Measurements from ENCODE around the gene SLC25A44. TPM values are rescaled to one million over a fixed set of nuclear protein-coding genes. Genes with fewer than 3 reads are reported as not detected.
"Not testable (repeated sequence)": the region's sequence is repeated elsewhere in the genome, so short reads cannot be mapped to it uniquely, and the experiment has no call there.

SLC25A44 gene
- total RNA-seq, 2 experiments from 2014 or later: 27.7 to 36.3 TPM

- H3K36me3 Mint-ChIP-seq (ENCODE audit: low read depth): peaks cover 23% of the 10 kb centered on the region
- no peak overlapping the region for H3K4me3 Mint-ChIP-seq
- POLR2A ChIA-PET: no interaction called here
- peaks cover 5% of the 10 kb centered on the region for H3K4me1 Mint-ChIP-seq
- H3K9me3 Mint-ChIP-seq: peaks cover 2% of the 10 kb centered on the region
- H3K27ac Mint-ChIP-seq: no peak overlapping the region
- CTCF ChIA-PET: no interaction called here
- H3K27me3 Mint-ChIP-seq: no peaks in the 10 kb centered on the region
- DNase-seq: no peak
These were observed 26.4 kb upstream of the SLC25A44 start for GRCh38 chr1:156167536-156167935.

GRCh38 chr1:156172696-156173470 is 21.0 kb upstream of the SLC25A44 start:
- no peak for DNase-seq
- Mint-ChIP-seq H3K27ac (no peak overlapping the region), H3K4me1 (peaks cover 5% of the 10 kb centered on the region), H3K27me3 (no peaks in the 10 kb centered on the region), H3K36me3 (ENCODE audit: low read depth) (peaks cover 8% of the 10 kb centered on the region), H3K4me3 (no peak overlapping the region), H3K9me3 (no peaks in the 10 kb centered on the region)
- ChIA-PET CTCF (interaction anchor here (1.2 kb wide), 1 partner anchor 25 kb away, joined by 3 read pairs; no protein-coding TSS in a partner anchor), POLR2A (interaction anchor here (1.0 to 1.9 kb wide), 2 partner anchors 40 to 110 kb away, joined by 4 to 5 read pairs; partner anchors contain the start of genes PMF1 and SMG5)

- no peaks in the 10 kb centered on the region for H3K9me3 Mint-ChIP-seq
- CTCF ChIA-PET: no interaction called here
- DNase-seq: no peak
- no peaks in the 10 kb centered on the region for H3K27me3 Mint-ChIP-seq
- H3K36me3 Mint-ChIP-seq (ENCODE audit: low read depth): peaks cover 4% of the 10 kb centered on the region
- H3K4me3 Mint-ChIP-seq: no peak overlapping the region
- no peak overlapping the region for H3K27ac Mint-ChIP-seq
- POLR2A ChIA-PET: no interaction called here
- H3K4me1 Mint-ChIP-seq: peaks cover 10% of the 10 kb centered on the region
These were observed 17.2 kb upstream of the SLC25A44 start for GRCh38 chr1:156176610-156177210.

- no peak for DNase-seq
- H3K27me3 Mint-ChIP-seq: no peaks in the 10 kb centered on the region
- no peaks in the 10 kb centered on the region for H3K9me3 Mint-ChIP-seq
- peaks cover 9% of the 10 kb centered on the region for H3K4me1 Mint-ChIP-seq
- H3K27ac Mint-ChIP-seq: no peak overlapping the region
- H3K36me3 Mint-ChIP-seq (ENCODE audit: low read depth): peaks cover 4% of the 10 kb centered on the region
- ChIA-PET POLR2A (no interaction called here), CTCF (interaction anchor here (0.6 kb wide), 1 partner anchor 817 kb away, joined by 6 read pairs; no protein-coding TSS in a partner anchor)
- H3K4me3 Mint-ChIP-seq: no peak overlapping the region
These were observed 15.8 kb upstream of the SLC25A44 start for GRCh38 chr1:156177919-156178654.

- Mint-ChIP-seq H3K36me3 (ENCODE audit: low read depth) (peaks cover 2% of the 10 kb centered on the region), H3K4me3 (no peak overlapping the region), H3K27ac (no peak overlapping the region), H3K4me1 (peaks cover 6% of the 10 kb centered on the region), H3K9me3 (no peaks in the 10 kb centered on the region), H3K27me3 (no peaks in the 10 kb centered on the region)
- POLR2A ChIA-PET: no interaction called here
- no peak for DNase-seq
- CTCF ChIA-PET: no interaction called here
These were observed 13.4 kb upstream of the SLC25A44 start for GRCh38 chr1:156180471-156180870.

GRCh38 chr1:156181391-156181924 is 12.4 kb upstream of the SLC25A44 start:
- H3K36me3 Mint-ChIP-seq (ENCODE audit: low read depth); H3K9me3 Mint-ChIP-seq; DNase-seq; H3K4me3 Mint-ChIP-seq; H3K27ac Mint-ChIP-seq; CTCF ChIA-PET; POLR2A ChIA-PET; H3K27me3 Mint-ChIP-seq; H3K4me1 Mint-ChIP-seq: not testable (repeated sequence)

GRCh38 chr1:156182010-156182779 is 11.7 kb upstream of the SLC25A44 start:
- H3K27ac Mint-ChIP-seq; H3K4me3 Mint-ChIP-seq; CTCF ChIA-PET; H3K36me3 Mint-ChIP-seq (ENCODE audit: low read depth); POLR2A ChIA-PET; H3K27me3 Mint-ChIP-seq; DNase-seq; H3K4me1 Mint-ChIP-seq; H3K9me3 Mint-ChIP-seq: not testable (repeated sequence)

- DNase-seq; H3K36me3 Mint-ChIP-seq (ENCODE audit: low read depth); H3K4me1 Mint-ChIP-seq; H3K9me3 Mint-ChIP-seq; H3K27ac Mint-ChIP-seq; H3K4me3 Mint-ChIP-seq; POLR2A ChIA-PET; H3K27me3 Mint-ChIP-seq: not testable (repeated sequence)
- CTCF ChIA-PET: interaction anchor here (1.2 kb wide), 1 partner anchor 89 kb away, joined by 3 read pairs; no protein-coding TSS in a partner anchor
These were observed 7.3 kb upstream of the SLC25A44 start for GRCh38 chr1:156186347-156187177.

- DNase-seq; H3K27me3 Mint-ChIP-seq; H3K4me3 Mint-ChIP-seq; CTCF ChIA-PET; H3K27ac Mint-ChIP-seq; POLR2A ChIA-PET; H3K36me3 Mint-ChIP-seq (ENCODE audit: low read depth); H3K9me3 Mint-ChIP-seq: not testable (repeated sequence)
- H3K4me1 Mint-ChIP-seq: peaks cover 27% of the 10 kb centered on the region
These were observed 3.6 kb upstream of the SLC25A44 start for GRCh38 chr1:156190265-156190664.

GRCh38 chr1:156191292-156191964 is 2.5 kb upstream of the SLC25A44 start:
- Mint-ChIP-seq H3K4me1 (peaks cover 38% of the 10 kb centered on the region), H3K4me3 (no peak overlapping the region), H3K36me3 (ENCODE audit: low read depth) (peaks cover 18% of the 10 kb centered on the region), H3K27me3 (no peaks in the 10 kb centered on the region), H3K27ac (no peak overlapping the region), H3K9me3 (peaks cover 2% of the 10 kb centered on the region)
- DNase-seq: no peak
- CTCF ChIA-PET: interaction anchor here (0.7 to 1.3 kb wide), 2 partner anchors 22 to 48 kb away, joined by 3 read pairs; partner anchors contain the start of gene PMF1
- POLR2A ChIA-PET: interaction anchor here (0.9 to 1.3 kb wide), 2 partner anchors 21 to 27 kb away, joined by 3 to 4 read pairs; partner anchors contain the start of gene PMF1

GRCh38 chr1:156193208-156193487 is 756 bp upstream of the SLC25A44 start:
- peaks cover 53% of the 10 kb centered on the region for H3K4me1 Mint-ChIP-seq

More at GRCh38 chr1:156193208-156193487, 756 bp upstream of the SLC25A44 start:
- ChIA-PET POLR2A (interaction anchor here (0.8 to 9.3 kb wide), 18 partner anchors 9 to 336 kb away, joined by 3 to 156 read pairs (median 4); partner anchors contain the start of genes CCT3, GON4L, PMF1 and SEMA4A), CTCF (interaction anchor here (0.7 to 2.9 kb wide), 5 partner anchors 20 to 227 kb away, joined by 3 to 32 read pairs (median 3); partner anchors contain the start of gene PMF1)
- no peak for DNase-seq
- no peaks in the 10 kb centered on the region for H3K27me3 Mint-ChIP-seq
- peaks cover 27% of the 10 kb centered on the region for H3K36me3 Mint-ChIP-seq (ENCODE audit: low read depth)
- H3K4me3 Mint-ChIP-seq: peak overlapping the region; percentile 85
- peak overlapping the region; percentile 73 for H3K27ac Mint-ChIP-seq
- H3K9me3 Mint-ChIP-seq: no peaks in the 10 kb centered on the region
